ENCODE measurements around the gene PLCH1.

DNA sequence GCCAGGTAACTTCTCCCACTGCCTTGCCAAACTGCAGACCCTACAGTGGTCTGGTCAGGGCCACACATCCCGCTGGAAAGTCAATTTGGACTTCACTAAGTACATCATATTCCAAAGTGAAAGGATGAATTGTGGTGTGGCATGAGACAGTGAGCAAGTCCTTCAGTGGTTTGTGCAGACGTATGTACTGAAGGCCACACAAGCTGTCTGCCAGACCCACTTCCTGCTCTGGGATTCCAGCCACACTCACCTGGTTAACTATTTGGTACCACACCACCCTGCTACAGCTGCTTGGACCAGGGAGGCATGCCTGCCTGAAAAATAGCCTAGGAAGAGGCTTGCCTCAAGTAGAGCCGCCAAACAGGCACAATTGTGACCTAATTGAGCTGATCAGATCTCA lies 357.3 kb downstream of the PLCH1 start:
- TF ChIP-seq, protein P1, sequence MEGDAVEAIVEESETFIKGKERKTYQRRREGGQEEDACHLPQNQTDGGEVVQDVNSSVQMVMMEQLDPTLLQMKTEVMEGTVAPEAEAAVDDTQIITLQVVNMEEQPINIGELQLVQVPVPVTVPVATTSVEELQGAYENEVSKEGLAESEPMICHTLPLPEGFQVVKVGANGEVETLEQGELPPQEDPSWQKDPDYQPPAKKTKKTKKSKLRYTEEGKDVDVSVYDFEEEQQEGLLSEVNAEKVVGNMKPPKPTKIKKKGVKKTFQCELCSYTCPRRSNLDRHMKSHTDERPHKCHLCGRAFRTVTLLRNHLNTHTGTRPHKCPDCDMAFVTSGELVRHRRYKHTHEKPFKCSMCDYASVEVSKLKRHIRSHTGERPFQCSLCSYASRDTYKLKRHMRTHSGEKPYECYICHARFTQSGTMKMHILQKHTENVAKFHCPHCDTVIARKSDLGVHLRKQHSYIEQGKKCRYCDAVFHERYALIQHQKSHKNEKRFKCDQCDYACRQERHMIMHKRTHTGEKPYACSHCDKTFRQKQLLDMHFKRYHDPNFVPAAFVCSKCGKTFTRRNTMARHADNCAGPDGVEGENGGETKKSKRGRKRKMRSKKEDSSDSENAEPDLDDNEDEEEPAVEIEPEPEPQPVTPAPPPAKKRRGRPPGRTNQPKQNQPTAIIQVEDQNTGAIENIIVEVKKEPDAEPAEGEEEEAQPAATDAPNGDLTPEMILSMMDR (conservative IDR thresholded peaks at IDR 0.05; ENCODE audit: low read depth, low read length) = no peak
- TF ChIP-seq EZH2 (IDR thresholded peaks at IDR 0.05; ENCODE audit: borderline replicate concordance, low read depth, low read length, poor library complexity, severe bottlenecking) = no peak

Data from A673 (cell line).